CD14-positive monocyte (primary cell): ENCODE data around the gene MSI2. TPM values are rescaled to one million over a fixed set of nuclear protein-coding genes. Genes with fewer than 3 reads are reported as not detected.

Source experiments
- DNase-seq, 3 donors: peaks; one replicate each; pipeline ENCODE4 v3.0.0-alpha.2; 2011 to 2022
- H2AFZ ChIP-seq: 2 replicates; pipeline ENCODE4 v1.6.0; 2012; ENCODE audit warnings: mild to moderate bottlenecking, low read depth, low read length, inconsistent platforms; ENCODE audit not compliant: insufficient read depth, poor library complexity, severe bottlenecking
- H3K27ac ChIP-seq, 2 donors: 1 replicate in 1 of 2; 2 replicates in 1 of 2; pipeline ENCODE4 v1.5.1; 2012 to 2013; ENCODE audit warnings: low read length in 2 of 2, control low read depth in 1 of 2, inconsistent platforms in 1 of 2, low read depth in 1 of 2, mild to moderate bottlenecking in 1 of 2
- H3K27me3 ChIP-seq, 2 donors: one replicate each; pipeline versions ENCODE4 v1.6.0 to v1.6.1; 2011 to 2013; ENCODE audit warnings: low read length in 2 of 2; ENCODE audit not compliant: control insufficient read depth in 2 of 2, insufficient read depth in 2 of 2
- H3K36me3 ChIP-seq, 2 donors: replicated peaks in 1 of 2; 1 replicate in 1 of 2; 2 replicates in 1 of 2; pipeline versions ENCODE4 v1.5.1 to v1.6.1; 2012 to 2013; ENCODE audit warnings: low read length in 2 of 2, control low read depth in 1 of 2, inconsistent platforms in 1 of 2, mild to moderate bottlenecking in 1 of 2; ENCODE audit not compliant: insufficient read depth in 2 of 2, control insufficient read depth in 1 of 2
- H3K4me1 ChIP-seq, 2 donors: 1 replicate in 1 of 2; 2 replicates in 1 of 2; pipeline versions ENCODE4 v1.5.1 to v1.6.1; 2012 to 2013; ENCODE audit warnings: low read length in 2 of 2, control low read depth in 1 of 2, inconsistent platforms in 1 of 2, mild to moderate bottlenecking in 1 of 2, moderate library complexity in 1 of 2; ENCODE audit not compliant: insufficient read depth in 2 of 2, control insufficient read depth in 1 of 2
- H3K4me2 ChIP-seq: replicated peaks from 2 replicates; pipeline ENCODE3; 2012; ENCODE audit warnings: low read length, moderate library complexity, mild to moderate bottlenecking; ENCODE audit not compliant: poor library complexity, severe bottlenecking; ENCODE audit errors: extremely low read depth
- H3K4me3 ChIP-seq, 3 experiments: fragments of 200-600 bp in 1 of 3; sonication (generic) in 1 of 3; replicated peaks in 1 of 3; 1 replicate in 2 of 3; 2 replicates in 1 of 3; pipeline ENCODE4 v1.5.1; 2011 to 2013; ENCODE audit warnings: low read length in 3 of 3, mild to moderate bottlenecking in 3 of 3, control low read depth in 2 of 3, low read depth in 2 of 3, inconsistent platforms in 1 of 3, moderate library complexity in 1 of 3
- H3K79me2 ChIP-seq: 2 replicates; pipeline ENCODE4 v1.6.0; 2012; ENCODE audit warnings: mild to moderate bottlenecking, control low read depth, inconsistent platforms, low read length, moderate library complexity; ENCODE audit not compliant: insufficient read depth
- H3K9ac ChIP-seq: 2 replicates; pipeline ENCODE4 v1.6.0; 2017; ENCODE audit warnings: low read length, mild to moderate bottlenecking; ENCODE audit not compliant: insufficient read depth, poor library complexity, severe bottlenecking
- H3K9me3 ChIP-seq, 2 donors: replicated peaks in 1 of 2; 1 replicate in 1 of 2; 2 replicates in 1 of 2; pipeline versions ENCODE4 v1.5.1 to v1.6.1; 2012 to 2013; ENCODE audit warnings: low read length in 2 of 2, control low read depth in 1 of 2; ENCODE audit not compliant: control insufficient read depth in 1 of 2, insufficient read depth in 1 of 2
- H4K20me1 ChIP-seq: 2 replicates; pipeline ENCODE4 v1.6.0; 2012; ENCODE audit warnings: mild to moderate bottlenecking, low read length, control low read depth, moderate library complexity; ENCODE audit not compliant: insufficient read depth
- H3K27ac Mint-ChIP-seq, 7 donors: one replicate each; pipeline ENCODE4 v1.8.0; 2020; ENCODE audit warnings: mild to moderate bottlenecking in 7 of 7, mixed read lengths in 7 of 7, moderate library complexity in 6 of 7, inconsistent platforms in 2 of 7
- H3K27me3 Mint-ChIP-seq, 3 donors: one replicate each; pipeline ENCODE4 v1.8.0; 2021 to 2022; ENCODE audit warnings: low read depth in 3 of 3, mild to moderate bottlenecking in 3 of 3, mixed read lengths in 3 of 3, moderate library complexity in 3 of 3, inconsistent platforms in 1 of 3
- H3K36me3 Mint-ChIP-seq, 2 donors: one replicate each; pipeline ENCODE4 v1.8.0; 2020; ENCODE audit warnings: mixed read lengths in 2 of 2, inconsistent platforms in 1 of 2, mild to moderate bottlenecking in 1 of 2
- H3K4me1 Mint-ChIP-seq: one replicate; pipeline ENCODE4 v1.8.0; 2020; ENCODE audit warnings: mild to moderate bottlenecking, mixed read lengths
- H3K4me3 Mint-ChIP-seq, 2 donors: one replicate each; pipeline ENCODE4 v1.8.0; 2020; ENCODE audit warnings: mild to moderate bottlenecking in 2 of 2, mixed read lengths in 2 of 2, moderate library complexity in 1 of 2
- H3K9me3 Mint-ChIP-seq, 7 donors: one replicate each; pipeline ENCODE4 v1.8.0; 2020 to 2022; ENCODE audit warnings: mixed read lengths in 7 of 7, mild to moderate bottlenecking in 6 of 7, moderate library complexity in 6 of 7, inconsistent platforms in 2 of 7
- WGBS: methylation state at CpG from one replicate; pipeline ENCODE4 v1.1.5; 2013; ENCODE audit warnings: missing lambda C conversion rate; ENCODE audit not compliant: insufficient coverage; 5-methylcytosine and 5-hydroxymethylcytosine counted together
- intact Hi-C, 2 donors: fragments of 100-400 bp; cut with micrococcal nuclease; formaldehyde crosslinking; loops; one replicate each; pipeline versions ENCODE4 v1.15.0 to v1.15.1; 2023
- polyA plus RNA-seq, 3 donors: library from polyadenylated mRNA; depleted of rRNA in 1 of 3; unstranded in 2 of 3; stranded (reverse) in 1 of 3; fragments of 300-500 nt in 2 of 3; fragments of >200 nt in 1 of 3; fragmentation: Illumina TruSeq in 2 of 3; gene quantifications; 1 replicate in 2 of 3; 2 replicates in 1 of 3; pipeline ENCODE4 v1.2.3, GENCODE V29; 2012 to 2021
- TF ChIP-seq, protein P1 (sequence below): fragments of 200-600 bp; IDR thresholded peaks from one replicate; pipeline ENCODE4 v1.8.0; 2022; ENCODE audit warnings: antibody characterized with exemption, mild to moderate bottlenecking

The MSI2 gene
- polyA plus RNA-seq, 3 donors: 0.20 to 6.6 (median 0.37) TPM

DNA sequence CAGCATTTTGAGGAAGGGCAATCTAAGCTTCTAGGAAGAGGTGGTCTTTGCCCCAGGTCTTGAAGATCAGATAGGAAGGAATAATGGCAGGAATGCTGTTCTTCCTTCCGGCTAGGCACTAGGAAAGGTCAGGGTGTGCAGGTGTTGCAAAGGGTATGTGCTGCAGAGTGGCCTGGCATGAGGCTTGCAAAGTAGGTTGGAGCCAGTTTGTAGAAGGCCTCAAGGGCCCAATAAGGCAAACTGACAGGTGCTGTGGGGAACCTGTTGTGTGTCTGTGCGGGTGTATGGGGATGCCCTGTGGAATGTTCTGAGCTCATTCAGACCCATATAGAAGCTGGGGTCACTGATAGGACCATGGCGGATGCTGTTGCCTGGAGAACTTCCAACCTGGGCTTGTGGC, 12.7 kb downstream of the MSI2 start:
- TF ChIP-seq, protein P1, sequence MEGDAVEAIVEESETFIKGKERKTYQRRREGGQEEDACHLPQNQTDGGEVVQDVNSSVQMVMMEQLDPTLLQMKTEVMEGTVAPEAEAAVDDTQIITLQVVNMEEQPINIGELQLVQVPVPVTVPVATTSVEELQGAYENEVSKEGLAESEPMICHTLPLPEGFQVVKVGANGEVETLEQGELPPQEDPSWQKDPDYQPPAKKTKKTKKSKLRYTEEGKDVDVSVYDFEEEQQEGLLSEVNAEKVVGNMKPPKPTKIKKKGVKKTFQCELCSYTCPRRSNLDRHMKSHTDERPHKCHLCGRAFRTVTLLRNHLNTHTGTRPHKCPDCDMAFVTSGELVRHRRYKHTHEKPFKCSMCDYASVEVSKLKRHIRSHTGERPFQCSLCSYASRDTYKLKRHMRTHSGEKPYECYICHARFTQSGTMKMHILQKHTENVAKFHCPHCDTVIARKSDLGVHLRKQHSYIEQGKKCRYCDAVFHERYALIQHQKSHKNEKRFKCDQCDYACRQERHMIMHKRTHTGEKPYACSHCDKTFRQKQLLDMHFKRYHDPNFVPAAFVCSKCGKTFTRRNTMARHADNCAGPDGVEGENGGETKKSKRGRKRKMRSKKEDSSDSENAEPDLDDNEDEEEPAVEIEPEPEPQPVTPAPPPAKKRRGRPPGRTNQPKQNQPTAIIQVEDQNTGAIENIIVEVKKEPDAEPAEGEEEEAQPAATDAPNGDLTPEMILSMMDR: no peak
- no peak overlapping the region for H3K4me3 ChIP-seq
- H3K4me1 ChIP-seq: no peaks in the 10 kb centered on the region
- Mint-ChIP-seq H3K27ac (peak overlapping the region in 1 of 7 donors; percentile 45), H3K4me1 (no peaks in the 10 kb centered on the region), H3K9me3 (no peaks in the 10 kb centered on the region), H3K36me3 (peaks cover 50 to 71% of the 10 kb centered on the region in 2 donors), H3K27me3 (no peaks in the 10 kb centered on the region), H3K4me3 (no peak overlapping the region)
- H3K9me3 ChIP-seq: no peaks in the 10 kb centered on the region
- H3K27me3 ChIP-seq: no peaks in the 10 kb centered on the region
- no peak overlapping the region for H3K4me2 ChIP-seq
- peaks cover 2 to 49% of the 10 kb centered on the region in 2 donors for H3K36me3 ChIP-seq
- H4K20me1 ChIP-seq: no peaks in the 10 kb centered on the region
- no peak overlapping the region for H3K27ac ChIP-seq
- H3K79me2 ChIP-seq: no peaks in the 10 kb centered on the region
- intact Hi-C loops: no loop called here
- no peak overlapping the region for H2AFZ ChIP-seq
- 100% methylated on average over 2 of the region's 3 CpGs for WGBS
- DNase-seq: no peak
- H3K9ac ChIP-seq: no peak overlapping the region

DNA sequence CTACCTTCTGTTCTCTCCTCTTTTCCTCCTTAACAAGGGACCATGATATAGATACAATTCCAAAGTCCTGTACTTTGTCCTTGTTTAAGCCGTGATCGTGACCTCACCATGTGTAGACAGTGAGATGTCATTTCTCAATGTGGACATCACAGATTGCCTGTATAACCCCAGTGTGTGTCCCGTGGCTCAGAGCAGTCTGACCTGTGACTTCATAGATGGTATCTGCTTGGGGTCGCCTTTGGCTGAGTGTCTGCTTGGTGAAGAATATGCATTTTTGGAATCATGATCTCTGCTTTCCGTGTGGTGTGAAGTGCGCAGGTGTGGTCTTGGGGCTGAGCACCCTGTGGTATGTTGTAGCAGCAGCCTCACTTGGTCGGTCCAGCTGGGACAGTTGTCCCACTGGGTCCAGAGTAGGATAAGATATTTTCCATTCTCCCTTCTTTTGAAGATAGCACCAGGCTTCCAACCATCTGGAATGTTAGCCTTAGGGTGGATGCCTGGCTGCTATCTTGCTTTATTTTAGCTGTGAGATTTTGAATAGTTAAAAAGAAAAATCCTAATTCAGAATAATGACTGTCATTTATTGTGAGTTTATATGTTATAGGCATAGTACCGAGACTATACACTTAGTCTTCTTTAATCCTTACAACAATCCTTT, 13.4 kb downstream of the MSI2 start:
- no peak for DNase-seq
- Mint-ChIP-seq H3K4me1 (no peaks in the 10 kb centered on the region), H3K27ac (no peak overlapping the region), H3K27me3 (no peaks in the 10 kb centered on the region), H3K4me3 (no peak overlapping the region), H3K36me3 (peaks cover 51 to 77% of the 10 kb centered on the region in 2 donors), H3K9me3 (no peaks in the 10 kb centered on the region)
- Histone ChIP-seq H3K4me3 (no peak overlapping the region), H2AFZ (no peak overlapping the region), H3K9ac (no peak overlapping the region), H3K27ac (no peak overlapping the region), H3K9me3 (no peaks in the 10 kb centered on the region), H4K20me1 (no peaks in the 10 kb centered on the region), H3K27me3 (no peaks in the 10 kb centered on the region), H3K4me1 (no peaks in the 10 kb centered on the region), H3K79me2 (no peaks in the 10 kb centered on the region), H3K36me3 (peaks cover 2 to 50% of the 10 kb centered on the region in 2 donors), H3K4me2 (no peak overlapping the region)
- intact Hi-C loops: no loop called here
- WGBS: 90% methylated on average over 6 of the region's 8 CpGs
- TF ChIP-seq, protein P1: no peak
